K562 (cell line): ENCODE results near the gene HCAR2. TPM values are rescaled to one million over a fixed set of nuclear protein-coding genes. Genes with fewer than 3 reads are reported as not detected.

Experiments used
- CEBPZ ChIP-seq: fragments of 150-350 bp; IDR thresholded peaks from 2 replicates; pipeline ENCODE4 v1.6.1; 2014; ENCODE audit warnings: low read depth, mild to moderate bottlenecking, low read length, borderline replicate concordance
- EHMT2 ChIP-seq: fragments of 450-650 bp; IDR thresholded peaks from 2 replicates; pipeline ENCODE4 v1.6.1; 2018; ENCODE audit warnings: antibody characterized with exemption
- ELK3 ChIP-seq: fragments of 450-650 bp; formaldehyde crosslinking; IDR thresholded peaks from 2 replicates; pipeline ENCODE4 v1.4.0; 2020; ENCODE audit warnings: mild to moderate bottlenecking
- FOS ChIP-seq: IDR thresholded peaks from 3 replicates; pipeline ENCODE4 v1.6.1; 2011; ENCODE audit not compliant: insufficient read length; ENCODE audit errors: extremely low read depth
- GATAD2B ChIP-seq: fragments of 450-650 bp; IDR thresholded peaks from 2 replicates; pipeline ENCODE4 v1.6.1; 2017; ENCODE audit warnings: mild to moderate bottlenecking, borderline replicate concordance
- GTF2E2 ChIP-seq: fragments of 200-800 bp; sonication (Bioruptor generic); IDR thresholded peaks from 2 replicates; pipeline ENCODE4 v1.6.1; 2016; ENCODE audit warnings: missing genetic modification characterization, missing compliant biosample characterization
- KAT7 ChIP-seq: sonication (generic); formaldehyde crosslinking; IDR thresholded peaks from 2 replicates; pipeline ENCODE4 v1.8.0; 2022; ENCODE audit warnings: missing genetic modification reagents, mild to moderate bottlenecking, borderline replicate concordance
- MAFF ChIP-seq: IDR thresholded peaks from 2 replicates; pipeline ENCODE4 v1.6.1; 2012; ENCODE audit warnings: low read length, improper control_type of control experiment
- NFE2 ChIP-seq: IDR thresholded peaks from 2 replicates; pipeline ENCODE4 v1.6.1; 2014; ENCODE audit warnings: antibody characterized with exemption, low read depth
- NR3C1 ChIP-seq: sonication (generic); formaldehyde crosslinking; IDR thresholded peaks from 2 replicates; pipeline ENCODE4 v1.8.1; 2022; ENCODE audit warnings: missing genetic modification reagents
- PRMT5 ChIP-seq: sonication (generic); formaldehyde crosslinking; IDR thresholded peaks from 2 replicates; pipeline ENCODE4 v1.5.0; 2020; ENCODE audit warnings: missing genetic modification reagents
- RBM34 ChIP-seq: fragments of 200-400 bp; formaldehyde crosslinking; IDR thresholded peaks from 2 replicates; pipeline ENCODE4 v1.6.1; 2018; ENCODE audit warnings: low read length, borderline replicate concordance; ENCODE audit not compliant: insufficient read depth
- RNF2 ChIP-seq: sonication (generic); IDR thresholded peaks from 2 replicates; pipeline ENCODE4 v1.6.1; 2016
- SRSF9 ChIP-seq: fragments of 200-400 bp; formaldehyde crosslinking; IDR thresholded peaks from 2 replicates; pipeline ENCODE4 v1.6.1; 2017; ENCODE audit warnings: low read depth, low read length, borderline replicate concordance
- TCF7L2 ChIP-seq: fragments of 150-350 bp; IDR thresholded peaks from 2 replicates; pipeline ENCODE4 v1.6.1; 2016; ENCODE audit warnings: low read depth, mild to moderate bottlenecking, low read length, moderate library complexity
- TEAD4 ChIP-seq, 2 experiments: sonication (generic) in 1 of 2; formaldehyde crosslinking in 1 of 2; IDR thresholded peaks; 2 replicates each; pipeline versions ENCODE4 v1.6.1 to v1.8.0; 2012 to 2022; ENCODE audit warnings: borderline replicate concordance in 1 of 2, inconsistent platforms in 1 of 2, low read length in 1 of 2, mild to moderate bottlenecking in 1 of 2, missing genetic modification reagents in 1 of 2
- TSC22D4 ChIP-seq: fragments of 450-650 bp; IDR thresholded peaks from 2 replicates; pipeline ENCODE4 v1.6.1; 2016; ENCODE audit warnings: missing genetic modification characterization, missing biosample characterization, control low read depth
- ZNF592 ChIP-seq: fragments of 450-650 bp; IDR thresholded peaks from 2 replicates; pipeline ENCODE4 v1.6.1; 2017; ENCODE audit warnings: antibody characterized with exemption, mild to moderate bottlenecking
- polyA plus RNA-seq, 8 experiments: library from polyadenylated mRNA; depleted of rRNA in 4 of 8; stranded (reverse) in 5 of 8; unstranded in 3 of 8; fragments of >200 nt; fragmentation: Nextera tagmentation in 2 of 8; fragmentation: Illumina TruSeq in 1 of 8; extraction: Ambion mirVana in 2 of 8; extraction: Trizol in 1 of 8; gene quantifications; 2 replicates each; pipeline versions ENCODE4 v1.2.1 to v1.2.3, GENCODE V29; 2011 to 2014; ENCODE audit warnings: inconsistent platforms in 1 of 8, missing spikeins in 1 of 8
- total RNA-seq, 7 experiments: library from RNA; depleted of rRNA in 6 of 7; stranded (reverse); fragments of >200 nt in 6 of 7; fragmentation: Illumina TruSeq in 2 of 7; extraction: Trizol in 2 of 7; gene quantifications; 2 replicates each; pipeline versions ENCODE4 v1.2.1 to v1.2.3, GENCODE V29; 2011 to 2021; ENCODE audit warnings: low replicate concordance in 1 of 7

HCAR2 gene
- total and polyA plus RNA-seq, 9 of the 15 experiments (the other 6 are each of a cell fraction or from before 2014, with no cell fraction given), result not detected

- TF ChIP-seq CEBPZ (0 out of 2 replicates have a peak, but pooled peaks have one; percentile 20), RNF2 (0 out of 2 replicates have a peak, but pooled peaks have one; percentile 42), MAFF (peak; percentile 88; the same call in 1 of the 2 replicates), EHMT2 (0 out of 2 replicates have a peak, but pooled peaks have one; percentile 10), KAT7 (CRISPR knock-in tag) (peak; percentile 60; the same call in 1 of the 2 replicates), ELK3 (CRISPR knock-in tag) (no peak), PRMT5 (CRISPR knock-in tag) (0 out of 2 replicates have a peak, but pooled peaks have one; percentile 22), GATAD2B (0 out of 2 replicates have a peak, but pooled peaks have one; percentile 32), ZNF592 (no peak), NR3C1 (CRISPR knock-in tag) (no peak), TEAD4 (IDR thresholded peaks at IDR 0.05; ENCODE audit: low read length) (peak; percentile 17; the same call in 1 of the 2 replicates), TEAD4 (CRISPR knock-in tag; IDR thresholded peaks at IDR 0.05; ENCODE audit: borderline replicate concordance) (no peak), SRSF9 (no peak), GTF2E2 (tag) (peak; percentile 71; the same call in 1 of the 2 replicates), TSC22D4 (no peak), RBM34 (no peak), TCF7L2 (peak; percentile 63; the same call in 1 of the 2 replicates), NFE2 (peak; percentile 83), FOS (peak; percentile 1)
Observed at GRCh38 chr12:122752464-122753318, 49.5 kb upstream of the HCAR2 start, which contains the start of gene DENR (continued).
